ENCODE data around the gene TNXB. TPM values are rescaled to one million over a fixed set of nuclear protein-coding genes. Genes with fewer than 3 reads are reported as not detected.
A peak's percentile ranks its signal among the peaks of the same experiment; 100 is the strongest.

The TNXB gene
- total and polyA plus RNA-seq, 3 experiments from 2014 or later = 2.5 to 4.9 TPM; not detected in 1

DNA sequence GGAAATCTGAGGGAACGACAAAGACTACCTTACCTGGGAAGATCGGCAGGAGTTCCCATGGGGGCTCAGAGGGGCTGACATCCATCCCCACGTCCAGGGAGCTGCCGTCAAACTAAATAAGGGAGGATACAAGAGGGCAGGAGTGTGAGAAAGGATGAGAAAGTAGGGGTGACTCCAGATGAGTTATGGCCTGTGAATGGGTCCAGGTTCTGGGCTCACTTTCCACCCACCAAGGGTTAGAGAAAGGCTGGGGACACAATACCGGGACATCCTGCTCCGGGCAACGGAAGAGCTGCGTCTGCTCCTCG lies 18.2 kb upstream of the TNXB start:
- H3K36me3 Mint-ChIP-seq = peaks cover 3 to 51% (median 9%) of the 10 kb centered on the region in 3 donors
- ChIA-PET CTCF (interaction anchor here (1.1 to 1.6 kb wide), 2 partner anchors 27 to 68 kb away, joined by 5 to 6 read pairs; no protein-coding TSS in a partner anchor), POLR2A (interaction anchor here (0.9 to 3.6 kb wide), 4 partner anchors 13 to 845 kb away, joined by 3 to 34 read pairs (median 6); no protein-coding TSS in a partner anchor)
- H3K27me3 Mint-ChIP-seq = peaks cover 2 to 3% of the 10 kb centered on the region in 2 donors
- Histone ChIP-seq H3K36me3 (ENCODE audit: insufficient read depth, low read length) (peaks cover 26% of the 10 kb centered on the region), H3K27me3 (ENCODE audit: insufficient read depth, low read length, poor library complexity, severe bottlenecking) (no peaks in the 10 kb centered on the region), H3K4me3 (ENCODE audit: low read length) (peak overlapping the region; percentile 96), H3K4me1 (ENCODE audit: insufficient read depth, low read length) (peaks cover 30% of the 10 kb centered on the region), H3K27ac (ENCODE audit: low read depth, low read length) (peak overlapping the region; percentile 95), H3K9me3 (ENCODE audit: low read length) (no peaks in the 10 kb centered on the region)
- no peak for DNase-seq
- H3K27ac Mint-ChIP-seq = peak overlapping the region; percentile 85 to 99 (median 98)
- peaks cover 48 to 63% (median 59%) of the 10 kb centered on the region in 3 donors for H3K4me1 Mint-ChIP-seq
- H3K9me3 Mint-ChIP-seq = no peaks in the 10 kb centered on the region
- peak overlapping the region; percentile 95 to 100 (median 99) for H3K4me3 Mint-ChIP-seq

- Histone ChIP-seq H3K27me3 (ENCODE audit: insufficient read depth, low read length, poor library complexity, severe bottlenecking) (no peaks in the 10 kb centered on the region), H3K4me3 (ENCODE audit: low read length) (peak overlapping the region; percentile 96), H3K4me1 (ENCODE audit: insufficient read depth, low read length) (peaks cover 30% of the 10 kb centered on the region), H3K36me3 (ENCODE audit: insufficient read depth, low read length) (peaks cover 30% of the 10 kb centered on the region), H3K9me3 (ENCODE audit: low read length) (no peaks in the 10 kb centered on the region), H3K27ac (ENCODE audit: low read depth, low read length) (peak overlapping the region; percentile 95)
- Mint-ChIP-seq H3K4me1 (peaks cover 48 to 66% (median 59%) of the 10 kb centered on the region in 3 donors), H3K27me3 (peaks cover 0 to 2% of the 10 kb centered on the region in 2 donors), H3K9me3 (no peaks in the 10 kb centered on the region), H3K27ac (peak overlapping the region; percentile 85 to 99 (median 98)), H3K4me3 (peak overlapping the region; percentile 95 to 100 (median 99)), H3K36me3 (peaks cover 7 to 56% (median 13%) of the 10 kb centered on the region in 3 donors)
- no peak for DNase-seq
- POLR2A ChIA-PET = no interaction called here
- CTCF ChIA-PET = interaction anchor here (1.1 kb wide), 1 partner anchor 69 kb away, joined by 5 read pairs; no protein-coding TSS in a partner anchor
Observed at GRCh38 chr6:32126880-32127279, 17.7 kb upstream of the TNXB start.

DNA sequence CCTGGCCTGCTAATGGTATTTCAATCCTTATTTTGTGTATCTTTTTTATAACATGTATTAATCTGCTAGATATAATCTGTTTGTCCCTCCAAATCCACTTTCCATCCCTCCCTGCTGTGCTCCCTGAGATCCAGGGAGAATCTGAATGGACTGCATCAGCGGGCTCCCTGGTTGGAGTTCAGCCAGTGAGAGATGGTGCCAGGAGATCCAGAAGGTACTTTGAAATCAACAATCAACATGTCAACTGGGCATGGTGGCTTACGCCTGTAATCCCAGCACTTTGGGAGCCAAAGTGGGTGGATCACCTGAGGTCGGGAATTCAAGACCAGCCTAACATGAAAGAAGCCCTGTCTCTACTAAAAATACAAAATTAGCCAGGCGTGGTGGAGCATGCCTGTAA lies 14.5 kb upstream of the TNXB start:
- H3K27ac ChIP-seq (ENCODE audit: low read depth, low read length) = no peak overlapping the region
- H3K4me3 Mint-ChIP-seq = no peak overlapping the region
- peaks cover 55% of the 10 kb centered on the region for H3K36me3 ChIP-seq (ENCODE audit: insufficient read depth, low read length)
- H3K9me3 Mint-ChIP-seq = no peaks in the 10 kb centered on the region
- ChIA-PET POLR2A (no interaction called here), CTCF (no interaction called here)
- peaks cover 6 to 82% (median 27%) of the 10 kb centered on the region in 3 donors for H3K36me3 Mint-ChIP-seq
- no peaks in the 10 kb centered on the region for H3K9me3 ChIP-seq (ENCODE audit: low read length)
- H3K4me1 ChIP-seq (ENCODE audit: insufficient read depth, low read length) = peaks cover 23% of the 10 kb centered on the region
- no peak for DNase-seq
- H3K27me3 Mint-ChIP-seq = peaks cover 0 to 2% of the 10 kb centered on the region in 2 donors
- no peaks in the 10 kb centered on the region for H3K27me3 ChIP-seq (ENCODE audit: insufficient read depth, low read length, poor library complexity, severe bottlenecking)
- H3K4me3 ChIP-seq (ENCODE audit: low read length) = no peak overlapping the region
- peaks cover 36 to 60% (median 50%) of the 10 kb centered on the region in 3 donors for H3K4me1 Mint-ChIP-seq
- H3K27ac Mint-ChIP-seq = peak overlapping the region in 2 of 8 donors; percentile 19 to 27

DNA sequence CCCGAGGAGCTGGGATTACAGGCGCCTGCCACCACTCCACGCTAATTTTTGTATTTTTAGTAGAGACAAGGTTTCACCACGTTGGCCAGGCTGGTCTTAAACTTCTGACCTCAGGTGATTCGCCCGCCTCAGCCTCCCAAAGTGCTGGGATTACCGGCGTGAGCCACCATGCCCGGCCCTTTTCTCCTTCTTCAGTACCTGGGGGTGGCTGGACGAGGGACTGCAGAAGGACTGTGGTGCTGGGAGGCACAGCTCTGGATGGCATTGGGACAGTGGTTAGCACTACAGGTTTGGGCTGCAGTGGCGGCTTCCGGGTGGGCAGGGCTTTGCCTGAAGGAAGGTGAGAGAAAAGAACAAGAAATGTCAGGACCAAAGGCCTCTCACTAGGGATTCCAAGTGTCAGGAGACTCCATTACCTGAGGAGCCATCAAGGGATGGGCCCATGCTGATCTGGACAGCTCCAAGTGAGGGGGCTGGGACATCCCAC lies 11.5 kb upstream of the TNXB start:
- Mint-ChIP-seq H3K9me3 (no peaks in the 10 kb centered on the region), H3K27me3 (peaks cover 0 to 1% of the 10 kb centered on the region in 2 donors), H3K4me1 (peaks cover 13 to 33% (median 23%) of the 10 kb centered on the region in 3 donors), H3K4me3 (no peak overlapping the region), H3K36me3 (peaks cover 6 to 88% (median 27%) of the 10 kb centered on the region in 3 donors), H3K27ac (peak overlapping the region in 2 of 8 donors; percentile 29 to 40)
- H3K27me3 ChIP-seq (ENCODE audit: insufficient read depth, low read length, poor library complexity, severe bottlenecking) = no peaks in the 10 kb centered on the region
- H3K36me3 ChIP-seq (ENCODE audit: insufficient read depth, low read length) = peaks cover 72% of the 10 kb centered on the region
- no peak for DNase-seq
- POLR2A ChIA-PET = no interaction called here
- H3K27ac ChIP-seq (ENCODE audit: low read depth, low read length) = no peak overlapping the region
- CTCF ChIA-PET = interaction anchor here (1.0 kb wide), 1 partner anchor 8 kb away, joined by 3 read pairs; no protein-coding TSS in a partner anchor
- H3K9me3 ChIP-seq (ENCODE audit: low read length) = no peaks in the 10 kb centered on the region
- peaks cover 5% of the 10 kb centered on the region for H3K4me1 ChIP-seq (ENCODE audit: insufficient read depth, low read length)
- H3K4me3 ChIP-seq (ENCODE audit: low read length) = no peak overlapping the region

- no peaks in the 10 kb centered on the region for H3K9me3 ChIP-seq (ENCODE audit: low read length)
- peak overlapping the region in 7 of 8 donors; percentile 33 to 88 (median 71) for H3K27ac Mint-ChIP-seq
- POLR2A ChIA-PET = interaction anchor here (1.2 kb wide), 1 partner anchor 76 kb away, joined by 4 read pairs; no protein-coding TSS in a partner anchor
- no peak overlapping the region for H3K27ac ChIP-seq (ENCODE audit: low read depth, low read length)
- H3K4me3 ChIP-seq (ENCODE audit: low read length) = no peak overlapping the region
- H3K4me1 ChIP-seq (ENCODE audit: insufficient read depth, low read length) = peaks cover 5% of the 10 kb centered on the region
- peaks cover 62% of the 10 kb centered on the region for H3K36me3 ChIP-seq (ENCODE audit: insufficient read depth, low read length)
- H3K36me3 Mint-ChIP-seq = peaks cover 6 to 88% (median 27%) of the 10 kb centered on the region in 3 donors
- no peaks in the 10 kb centered on the region for H3K9me3 Mint-ChIP-seq
- H3K4me3 Mint-ChIP-seq = peak overlapping the region in 1 of 7 donors; percentile 45
- peaks cover 0 to 1% of the 10 kb centered on the region in 2 donors for H3K27me3 Mint-ChIP-seq
- no peaks in the 10 kb centered on the region for H3K27me3 ChIP-seq (ENCODE audit: insufficient read depth, low read length, poor library complexity, severe bottlenecking)
- H3K4me1 Mint-ChIP-seq = peaks cover 6 to 26% (median 17%) of the 10 kb centered on the region in 3 donors
- CTCF ChIA-PET = interaction anchor here (1.0 to 2.1 kb wide), 14 partner anchors 10 to 145 kb away, joined by 3 to 11 read pairs (median 4); partner anchors contain the start of genes ATF6B, EGFL8, GPSM3 and PRRT1
- DNase-seq = peak; percentile 48 to 75 (median 54)
Observed at GRCh38 chr6:32118782-32119628, 9.9 kb upstream of the TNXB start.

DNA sequence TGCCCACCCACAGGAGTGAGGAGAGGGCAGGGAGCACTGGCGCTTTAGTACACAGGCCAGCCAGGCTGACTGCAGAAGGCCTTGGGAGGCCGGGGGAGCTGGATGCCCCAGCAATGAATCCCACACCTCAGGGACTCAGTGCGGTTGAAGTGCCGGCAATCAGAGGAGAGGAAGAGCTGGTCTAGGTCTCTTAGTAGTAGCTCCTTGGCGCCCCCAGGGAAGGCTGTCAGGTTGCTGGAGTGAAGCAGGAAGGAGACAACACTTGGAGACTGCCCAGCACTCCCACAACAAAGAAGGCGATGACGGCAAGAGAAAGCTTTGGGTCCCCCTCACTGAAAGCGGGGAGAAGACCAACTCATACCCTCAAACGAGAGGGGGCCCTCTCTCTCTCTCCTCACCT lies 8.3 kb upstream of the TNXB start:
- DNase-seq = no peak
- no peaks in the 10 kb centered on the region for H3K9me3 ChIP-seq (ENCODE audit: low read length)
- ChIA-PET CTCF (interaction anchor here (1.8 to 2.1 kb wide), 3 partner anchors 24 to 127 kb away, joined by 4 to 9 read pairs (median 6); no protein-coding TSS in a partner anchor), POLR2A (interaction anchor here (1.1 kb wide), 1 partner anchor 73 kb away, joined by 3 read pairs; the partner anchor contains the start of gene PBX2)
- Mint-ChIP-seq H3K9me3 (no peaks in the 10 kb centered on the region), H3K27me3 (peaks cover 0 to 1% of the 10 kb centered on the region in 2 donors), H3K4me3 (no peak overlapping the region), H3K27ac (peak overlapping the region in 1 of 8 donors; percentile 42), H3K4me1 (peaks cover 6 to 18% (median 13%) of the 10 kb centered on the region in 3 donors), H3K36me3 (peaks cover 6 to 78% (median 25%) of the 10 kb centered on the region in 3 donors)
- no peaks in the 10 kb centered on the region for H3K27me3 ChIP-seq (ENCODE audit: insufficient read depth, low read length, poor library complexity, severe bottlenecking)
- no peak overlapping the region for H3K27ac ChIP-seq (ENCODE audit: low read depth, low read length)
- H3K4me1 ChIP-seq (ENCODE audit: insufficient read depth, low read length) = peaks cover 5% of the 10 kb centered on the region
- no peak overlapping the region for H3K4me3 ChIP-seq (ENCODE audit: low read length)
- peaks cover 58% of the 10 kb centered on the region for H3K36me3 ChIP-seq (ENCODE audit: insufficient read depth, low read length)

GRCh38 chr6:32116674-32117073 lies 7.5 kb upstream of the TNXB start:
- Mint-ChIP-seq H3K4me3 (peak overlapping the region in 1 of 7 donors; percentile 20), H3K27me3 (peaks cover 0 to 1% of the 10 kb centered on the region in 2 donors), H3K9me3 (no peaks in the 10 kb centered on the region), H3K4me1 (peaks cover 6 to 13% (median 13%) of the 10 kb centered on the region in 3 donors), H3K27ac (peak overlapping the region in 4 of 8 donors; percentile 21 to 95 (median 41)), H3K36me3 (peaks cover 0 to 76% (median 19%) of the 10 kb centered on the region in 3 donors)
- Histone ChIP-seq H3K27ac (ENCODE audit: low read depth, low read length) (no peak overlapping the region), H3K9me3 (ENCODE audit: low read length) (no peaks in the 10 kb centered on the region), H3K4me3 (ENCODE audit: low read length) (no peak overlapping the region), H3K27me3 (ENCODE audit: insufficient read depth, low read length, poor library complexity, severe bottlenecking) (no peaks in the 10 kb centered on the region), H3K36me3 (ENCODE audit: insufficient read depth, low read length) (peaks cover 52% of the 10 kb centered on the region), H3K4me1 (ENCODE audit: insufficient read depth, low read length) (peaks cover 5% of the 10 kb centered on the region)
- ChIA-PET POLR2A (interaction anchor here (1.1 kb wide), 1 partner anchor 73 kb away, joined by 3 read pairs; the partner anchor contains the start of gene PBX2), CTCF (interaction anchor here (1.8 to 2.0 kb wide), 2 partner anchors 38 to 128 kb away, joined by 4 to 9 read pairs; no protein-coding TSS in a partner anchor)
- no peak for DNase-seq

Data from CD8-positive, alpha-beta memory T cell (primary cell).